IMR-90 (cell line): ENCODE data around the gene CHDH. TPM values are rescaled to one million over a fixed set of nuclear protein-coding genes. Genes with fewer than 3 reads are reported as not detected.
A peak's percentile ranks its signal among the peaks of the same experiment; 100 is the strongest.

Experiments used
- ATAC-seq: fragments of 200-7000 bp; cut with Tn5 transposase; 2 replicates; pipeline ENCODE4 v1.9.1; 2020; ENCODE audit warnings: low read depth, mild to moderate bottlenecking, moderate library complexity
- BruUV-seq: library from RNA; stranded (reverse); fragments of 400-500 nt; replicated peaks from 2 replicates; lab custom pipeline; 2021; lab: Mats Ljungman, UMichigan
- CTCF ChIA-PET: fragments of 300-600 bp; formaldehyde crosslinking; extraction: SDS; loops from one replicate; lab custom pipeline; 2021; ENCODE audit warnings: antibody characterized with exemption; lab: Yijun Ruan, JAX
- POLR2A ChIA-PET: fragments of 300-600 bp; sonication (Branson Sonifier 250); formaldehyde crosslinking; loops from one replicate; lab custom pipeline; 2022; ENCODE audit warnings: antibody characterized with exemption; ENCODE audit not compliant: unreplicated experiment; lab: Charles Lee
- DNase-seq: peaks from one replicate; pipeline ENCODE4 v3.0.0; 2013
- H2AFZ ChIP-seq: replicated peaks from 2 replicates; pipeline ENCODE3; 2013; ENCODE audit warnings: low read length, mild to moderate bottlenecking; ENCODE audit not compliant: poor library complexity
- H2AK5ac ChIP-seq: 2 replicates; pipeline ENCODE4 v1.6.1; 2013; ENCODE audit warnings: low read depth, low read length, inconsistent platforms
- H2AK9ac ChIP-seq: replicated peaks from 2 replicates; pipeline ENCODE3; 2013; ENCODE audit warnings: mild to moderate bottlenecking, low read depth, low read length, moderate library complexity; ENCODE audit not compliant: poor library complexity
- H2BK120ac ChIP-seq: 2 replicates; pipeline ENCODE4 v1.6.1; 2013; ENCODE audit warnings: low read depth, low read length, inconsistent platforms
- H2BK15ac ChIP-seq: 3 replicates; pipeline ENCODE4 v1.6.1; 2013; ENCODE audit warnings: low read depth, low read length, inconsistent platforms
- H2BK20ac ChIP-seq: 2 replicates; pipeline ENCODE4 v1.6.1; 2013; ENCODE audit warnings: low read depth, mild to moderate bottlenecking, inconsistent platforms, low read length, moderate library complexity
- H2BK5ac ChIP-seq: 2 replicates; pipeline ENCODE4 v1.6.1; 2013; ENCODE audit warnings: mild to moderate bottlenecking, low read depth, low read length, inconsistent platforms; ENCODE audit not compliant: poor library complexity, severe bottlenecking
- H3K14ac ChIP-seq: replicated peaks from 2 replicates; pipeline ENCODE4 v1.6.1; 2013; ENCODE audit warnings: low read depth, low read length, inconsistent platforms
- H3K18ac ChIP-seq: 2 replicates; pipeline ENCODE4 v1.6.1; 2013; ENCODE audit warnings: low read depth, low read length, control low read depth
- H3K23ac ChIP-seq: 2 replicates; pipeline ENCODE4 v1.6.1; 2013; ENCODE audit warnings: low read depth, low read length, inconsistent platforms
- H3K27ac ChIP-seq: 2 replicates; pipeline ENCODE4 v1.5.1; 2013; ENCODE audit warnings: mild to moderate bottlenecking, control low read depth, low read length; ENCODE audit not compliant: insufficient read depth
- H3K27me3 ChIP-seq: 2 replicates; pipeline ENCODE4 v1.6.1; 2013; ENCODE audit warnings: low read length; ENCODE audit not compliant: control insufficient read depth, insufficient read depth
- H3K36me3 ChIP-seq: 2 replicates; pipeline ENCODE4 v1.6.1; 2013; ENCODE audit warnings: low read length, mixed read lengths; ENCODE audit not compliant: control insufficient read depth, insufficient read depth
- H3K4ac ChIP-seq: 2 replicates; pipeline ENCODE4 v1.6.1; 2013; ENCODE audit warnings: low read depth, low read length, inconsistent platforms
- H3K4me1 ChIP-seq: 2 replicates; pipeline ENCODE4 v1.6.1; 2013; ENCODE audit warnings: low read length, mixed read lengths; ENCODE audit not compliant: control insufficient read depth, insufficient read depth
- H3K4me2 ChIP-seq: 2 replicates; pipeline ENCODE4 v1.6.1; 2013; ENCODE audit warnings: low read depth, mild to moderate bottlenecking, control low read depth, low read length, moderate library complexity
- H3K4me3 ChIP-seq: 2 replicates; pipeline ENCODE4 v1.5.1; 2013; ENCODE audit warnings: low read depth, mild to moderate bottlenecking, control low read depth, low read length, moderate library complexity; ENCODE audit not compliant: insufficient read depth
- H3K56ac ChIP-seq: 2 replicates; pipeline ENCODE4 v1.6.1; 2013; ENCODE audit warnings: low read length, inconsistent platforms; ENCODE audit not compliant: insufficient read depth; ENCODE audit errors: extremely low read depth
- H3K79me1 ChIP-seq, 2 experiments: 2 replicates each; pipeline ENCODE4 v1.6.1; 2013; ENCODE audit warnings: low read length in 2 of 2, inconsistent platforms in 1 of 2, low read depth in 1 of 2
- H3K9ac ChIP-seq: 2 replicates; pipeline ENCODE4 v1.6.1; 2013; ENCODE audit warnings: low read depth, low read length, control low read depth
- H3K9me1 ChIP-seq: 2 replicates; pipeline ENCODE4 v1.6.1; 2013; ENCODE audit warnings: low read length, inconsistent platforms; ENCODE audit not compliant: insufficient read depth
- H3K9me3 ChIP-seq: 2 replicates; pipeline ENCODE4 v1.6.1; 2013; ENCODE audit warnings: low read length; ENCODE audit not compliant: control insufficient read depth, insufficient read depth
- H4K20me1 ChIP-seq: 2 replicates; pipeline ENCODE4 v1.6.1; 2013; ENCODE audit warnings: low read length, inconsistent platforms; ENCODE audit not compliant: insufficient read depth
- H4K5ac ChIP-seq: 2 replicates; pipeline ENCODE4 v1.6.1; 2013; ENCODE audit warnings: mild to moderate bottlenecking, low read depth, low read length, control low read depth
- H4K8ac ChIP-seq, 2 experiments: 2 replicates each; pipeline ENCODE4 v1.6.1; 2013; ENCODE audit warnings: low read depth in 2 of 2, low read length in 2 of 2, control low read depth in 1 of 2, inconsistent platforms in 1 of 2
- H4K91ac ChIP-seq: 2 replicates; pipeline ENCODE4 v1.6.1; 2013; ENCODE audit warnings: low read depth, low read length, inconsistent platforms; ENCODE audit not compliant: insufficient read depth
- BHLHE40 ChIP-seq: fragments of 150-350 bp; IDR thresholded peaks from 2 replicates; pipeline ENCODE4 v1.6.1; 2016; ENCODE audit warnings: mild to moderate bottlenecking, low read depth, low read length
- CEBPB ChIP-seq: IDR thresholded peaks from 2 replicates; pipeline ENCODE4 v1.6.1; 2012; ENCODE audit warnings: low read depth, low read length, improper control_type of control experiment
- FOS ChIP-seq: fragments of 150-350 bp; IDR thresholded peaks from 2 replicates; pipeline ENCODE4 v1.6.1; 2016; ENCODE audit warnings: low read depth, low read length
- MAFK ChIP-seq: IDR thresholded peaks from 2 replicates; pipeline ENCODE4 v1.6.1; 2012; ENCODE audit warnings: low read depth, low read length, improper control_type of control experiment
- MXI1 ChIP-seq: IDR thresholded peaks from 2 replicates; pipeline ENCODE4 v1.6.1; 2012; ENCODE audit warnings: low read depth, mild to moderate bottlenecking, low read length, moderate library complexity, borderline replicate concordance
- RAD21 ChIP-seq: IDR thresholded peaks from 2 replicates; pipeline ENCODE4 v1.6.1; 2012; ENCODE audit warnings: low read length, improper control_type of control experiment
- USF2 ChIP-seq: fragments of 150-350 bp; IDR thresholded peaks from 2 replicates; pipeline ENCODE4 v1.6.1; 2017; ENCODE audit warnings: mild to moderate bottlenecking, antibody characterized with exemption, low read length, low read depth
- WGBS, 2 experiments: methylation state at CpG; one replicate each; pipeline versions ENCODE4 v1.1.5 to v1.1.7; 2013; ENCODE audit warnings: missing lambda C conversion rate in 2 of 2; ENCODE audit not compliant: insufficient read length in 1 of 2; ENCODE audit errors: extremely low coverage in 2 of 2; 5-methylcytosine and 5-hydroxymethylcytosine counted together
- dilution Hi-C: fragments of 300-500 bp; cut with HindIII; formaldehyde crosslinking; loops from one replicate; pipeline ENCODE4 v1.14.3; 2018; ENCODE audit warnings: low sequenced_read_pairs; ENCODE audit not compliant: unreplicated experiment
- in situ Hi-C: fragments of 300-500 bp; cut with MboI; formaldehyde crosslinking; loops from 3 replicates; pipeline ENCODE4 v1.14.3; 2019; ENCODE audit warnings: low sequenced_read_pairs, inconsistent platforms, mixed read lengths
- intact Hi-C: fragments of 100-400 bp; cut with micrococcal nuclease; formaldehyde crosslinking; loops from 2 replicates; pipeline ENCODE4 v1.10.0; 2022
- polyA plus RNA-seq, 3 experiments: library from polyadenylated mRNA; depleted of rRNA; stranded (reverse); fragments of >200 nt; gene quantifications; 2 replicates each; pipeline ENCODE4 v1.2.3, GENCODE V29; 2012; ENCODE audit warnings: low replicate concordance in 1 of 3
- total RNA-seq: library from RNA; depleted of rRNA; stranded (reverse); fragments of >200 nt; gene quantifications from 2 replicates; pipeline ENCODE4 v1.2.3, GENCODE V29; 2012
- TF ChIP-seq, protein P1 (sequence below): fragments of 150-350 bp; IDR thresholded peaks from 2 replicates; pipeline ENCODE4 v1.6.1; 2016; ENCODE audit warnings: low read depth, mild to moderate bottlenecking, low read length, moderate library complexity, borderline replicate concordance

The CHDH gene
- total and polyA plus RNA-seq, 2 of the 4 experiments (the other 2 are of a cell fraction) = under 0.01 to 0.19 TPM

GRCh38 chr3:53826048-53826447 lies 20.2 kb downstream of the CHDH start:
- no peak overlapping the region for H2AK9ac ChIP-seq
- ATAC-seq = no peak
- H3K14ac ChIP-seq = no peak overlapping the region
- intact Hi-C loops = no loop called here
- H3K23ac ChIP-seq = no peak overlapping the region
- no peak overlapping the region for H3K18ac ChIP-seq
- H3K79me1 ChIP-seq = no peaks in the 10 kb centered on the region
- POLR2A ChIA-PET = no interaction called here
- CTCF ChIA-PET = interaction anchor here (0.7 kb wide), 1 partner anchor 16 kb away, joined by 5 read pairs; no protein-coding TSS in a partner anchor
- in situ Hi-C loops = no loop called here
- dilution Hi-C loops = no loop called here
- no peak overlapping the region for H3K9ac ChIP-seq
- no peaks in the 10 kb centered on the region for H3K27me3 ChIP-seq
- no peak overlapping the region for H2BK20ac ChIP-seq
- no peak overlapping the region for H3K27ac ChIP-seq
- TF ChIP-seq FOS (no peak), RAD21 (no peak), MXI1 (no peak), BHLHE40 (no peak), CEBPB (no peak), MAFK (no peak), USF2 (no peak)
- TF ChIP-seq, protein P1, sequence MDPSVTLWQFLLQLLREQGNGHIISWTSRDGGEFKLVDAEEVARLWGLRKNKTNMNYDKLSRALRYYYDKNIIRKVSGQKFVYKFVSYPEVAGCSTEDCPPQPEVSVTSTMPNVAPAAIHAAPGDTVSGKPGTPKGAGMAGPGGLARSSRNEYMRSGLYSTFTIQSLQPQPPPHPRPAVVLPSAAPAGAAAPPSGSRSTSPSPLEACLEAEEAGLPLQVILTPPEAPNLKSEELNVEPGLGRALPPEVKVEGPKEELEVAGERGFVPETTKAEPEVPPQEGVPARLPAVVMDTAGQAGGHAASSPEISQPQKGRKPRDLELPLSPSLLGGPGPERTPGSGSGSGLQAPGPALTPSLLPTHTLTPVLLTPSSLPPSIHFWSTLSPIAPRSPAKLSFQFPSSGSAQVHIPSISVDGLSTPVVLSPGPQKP = no peak
- H2BK5ac ChIP-seq = no peak overlapping the region
- H3K4me1 ChIP-seq = no peaks in the 10 kb centered on the region
- no TSS peak for BruUV-seq
- H4K8ac ChIP-seq = no peak overlapping the region
- no peak overlapping the region for H4K91ac ChIP-seq
- H3K4me3 ChIP-seq = no peak overlapping the region
- H3K4ac ChIP-seq = no peak overlapping the region
- no peak overlapping the region for H4K5ac ChIP-seq
- H2BK120ac ChIP-seq = no peak overlapping the region
- no peak overlapping the region for H3K56ac ChIP-seq
- H3K9me3 ChIP-seq = no peaks in the 10 kb centered on the region
- peak; percentile 6 for DNase-seq
- no peaks in the 10 kb centered on the region for H3K36me3 ChIP-seq
- no peaks in the 10 kb centered on the region for H3K9me1 ChIP-seq
- H2BK15ac ChIP-seq = no peak overlapping the region
- no peak overlapping the region for H3K4me2 ChIP-seq
- WGBS, 2 experiments = no CpG with 5 or more reads among the region's 1 CpG
- H2AFZ ChIP-seq = no peak overlapping the region
- no peaks in the 10 kb centered on the region for H4K20me1 ChIP-seq
- no peak overlapping the region for H2AK5ac ChIP-seq
